IMR-90 (cell line): ENCODE results near the gene MFN1. TPM values are rescaled to one million over a fixed set of nuclear protein-coding genes. Genes with fewer than 3 reads are reported as not detected.

Experiments used
- ATAC-seq: fragments of 200-7000 bp; cut with Tn5 transposase; 2 replicates; pipeline ENCODE4 v1.9.1; 2020; ENCODE audit warnings: low read depth, mild to moderate bottlenecking, moderate library complexity
- BruUV-seq: library from RNA; stranded (reverse); fragments of 400-500 nt; replicated peaks from 2 replicates; lab custom pipeline; 2021; lab: Mats Ljungman, UMichigan
- CTCF ChIA-PET: fragments of 300-600 bp; formaldehyde crosslinking; extraction: SDS; loops from one replicate; lab custom pipeline; 2021; ENCODE audit warnings: antibody characterized with exemption; lab: Yijun Ruan, JAX
- POLR2A ChIA-PET: fragments of 300-600 bp; sonication (Branson Sonifier 250); formaldehyde crosslinking; loops from one replicate; lab custom pipeline; 2022; ENCODE audit warnings: antibody characterized with exemption; ENCODE audit not compliant: unreplicated experiment; lab: Charles Lee
- DNase-seq: peaks from one replicate; pipeline ENCODE4 v3.0.0; 2013
- H2AFZ ChIP-seq: replicated peaks from 2 replicates; pipeline ENCODE3; 2013; ENCODE audit warnings: low read length, mild to moderate bottlenecking; ENCODE audit not compliant: poor library complexity
- H2AK5ac ChIP-seq: 2 replicates; pipeline ENCODE4 v1.6.1; 2013; ENCODE audit warnings: low read depth, low read length, inconsistent platforms
- H2AK9ac ChIP-seq: replicated peaks from 2 replicates; pipeline ENCODE3; 2013; ENCODE audit warnings: mild to moderate bottlenecking, low read depth, low read length, moderate library complexity; ENCODE audit not compliant: poor library complexity
- H2BK120ac ChIP-seq: 2 replicates; pipeline ENCODE4 v1.6.1; 2013; ENCODE audit warnings: low read depth, low read length, inconsistent platforms
- H2BK15ac ChIP-seq: 3 replicates; pipeline ENCODE4 v1.6.1; 2013; ENCODE audit warnings: low read depth, low read length, inconsistent platforms
- H2BK20ac ChIP-seq: 2 replicates; pipeline ENCODE4 v1.6.1; 2013; ENCODE audit warnings: low read depth, mild to moderate bottlenecking, inconsistent platforms, low read length, moderate library complexity
- H2BK5ac ChIP-seq: 2 replicates; pipeline ENCODE4 v1.6.1; 2013; ENCODE audit warnings: mild to moderate bottlenecking, low read depth, low read length, inconsistent platforms; ENCODE audit not compliant: poor library complexity, severe bottlenecking
- H3K14ac ChIP-seq: replicated peaks from 2 replicates; pipeline ENCODE4 v1.6.1; 2013; ENCODE audit warnings: low read depth, low read length, inconsistent platforms
- H3K18ac ChIP-seq: 2 replicates; pipeline ENCODE4 v1.6.1; 2013; ENCODE audit warnings: low read depth, low read length, control low read depth
- H3K23ac ChIP-seq: 2 replicates; pipeline ENCODE4 v1.6.1; 2013; ENCODE audit warnings: low read depth, low read length, inconsistent platforms
- H3K27ac ChIP-seq: 2 replicates; pipeline ENCODE4 v1.5.1; 2013; ENCODE audit warnings: mild to moderate bottlenecking, control low read depth, low read length; ENCODE audit not compliant: insufficient read depth
- H3K27me3 ChIP-seq: 2 replicates; pipeline ENCODE4 v1.6.1; 2013; ENCODE audit warnings: low read length; ENCODE audit not compliant: control insufficient read depth, insufficient read depth
- H3K36me3 ChIP-seq: 2 replicates; pipeline ENCODE4 v1.6.1; 2013; ENCODE audit warnings: low read length, mixed read lengths; ENCODE audit not compliant: control insufficient read depth, insufficient read depth
- H3K4ac ChIP-seq: 2 replicates; pipeline ENCODE4 v1.6.1; 2013; ENCODE audit warnings: low read depth, low read length, inconsistent platforms
- H3K4me1 ChIP-seq: 2 replicates; pipeline ENCODE4 v1.6.1; 2013; ENCODE audit warnings: low read length, mixed read lengths; ENCODE audit not compliant: control insufficient read depth, insufficient read depth
- H3K4me2 ChIP-seq: 2 replicates; pipeline ENCODE4 v1.6.1; 2013; ENCODE audit warnings: low read depth, mild to moderate bottlenecking, control low read depth, low read length, moderate library complexity
- H3K4me3 ChIP-seq: 2 replicates; pipeline ENCODE4 v1.5.1; 2013; ENCODE audit warnings: low read depth, mild to moderate bottlenecking, control low read depth, low read length, moderate library complexity; ENCODE audit not compliant: insufficient read depth
- H3K56ac ChIP-seq: 2 replicates; pipeline ENCODE4 v1.6.1; 2013; ENCODE audit warnings: low read length, inconsistent platforms; ENCODE audit not compliant: insufficient read depth; ENCODE audit errors: extremely low read depth
- H3K79me1 ChIP-seq, 2 experiments: 2 replicates each; pipeline ENCODE4 v1.6.1; 2013; ENCODE audit warnings: low read length in 2 of 2, inconsistent platforms in 1 of 2, low read depth in 1 of 2
- H3K9ac ChIP-seq: 2 replicates; pipeline ENCODE4 v1.6.1; 2013; ENCODE audit warnings: low read depth, low read length, control low read depth
- H3K9me1 ChIP-seq: 2 replicates; pipeline ENCODE4 v1.6.1; 2013; ENCODE audit warnings: low read length, inconsistent platforms; ENCODE audit not compliant: insufficient read depth
- H3K9me3 ChIP-seq: 2 replicates; pipeline ENCODE4 v1.6.1; 2013; ENCODE audit warnings: low read length; ENCODE audit not compliant: control insufficient read depth, insufficient read depth
- H4K20me1 ChIP-seq: 2 replicates; pipeline ENCODE4 v1.6.1; 2013; ENCODE audit warnings: low read length, inconsistent platforms; ENCODE audit not compliant: insufficient read depth
- H4K5ac ChIP-seq: 2 replicates; pipeline ENCODE4 v1.6.1; 2013; ENCODE audit warnings: mild to moderate bottlenecking, low read depth, low read length, control low read depth
- H4K8ac ChIP-seq, 2 experiments: 2 replicates each; pipeline ENCODE4 v1.6.1; 2013; ENCODE audit warnings: low read depth in 2 of 2, low read length in 2 of 2, control low read depth in 1 of 2, inconsistent platforms in 1 of 2
- H4K91ac ChIP-seq: 2 replicates; pipeline ENCODE4 v1.6.1; 2013; ENCODE audit warnings: low read depth, low read length, inconsistent platforms; ENCODE audit not compliant: insufficient read depth
- BHLHE40 ChIP-seq: fragments of 150-350 bp; IDR thresholded peaks from 2 replicates; pipeline ENCODE4 v1.6.1; 2016; ENCODE audit warnings: mild to moderate bottlenecking, low read depth, low read length
- CEBPB ChIP-seq: IDR thresholded peaks from 2 replicates; pipeline ENCODE4 v1.6.1; 2012; ENCODE audit warnings: low read depth, low read length, improper control_type of control experiment
- CHD1 ChIP-seq: IDR thresholded peaks from 2 replicates; pipeline ENCODE4 v1.6.1; 2012; ENCODE audit warnings: low read depth, low read length, improper control_type of control experiment
- CTCF ChIP-seq: conservative IDR thresholded peaks from 2 replicates; pipeline ENCODE4 v1.5.1; 2012; ENCODE audit warnings: mild to moderate bottlenecking, low read depth, low read length, improper control_type of control experiment
- ELK1 ChIP-seq: fragments of 150-350 bp; IDR thresholded peaks from 2 replicates; pipeline ENCODE4 v1.6.1; 2016; ENCODE audit warnings: low read depth, mild to moderate bottlenecking, low read length, moderate library complexity, borderline replicate concordance
- FOS ChIP-seq: fragments of 150-350 bp; IDR thresholded peaks from 2 replicates; pipeline ENCODE4 v1.6.1; 2016; ENCODE audit warnings: low read depth, low read length
- MAFK ChIP-seq: IDR thresholded peaks from 2 replicates; pipeline ENCODE4 v1.6.1; 2012; ENCODE audit warnings: low read depth, low read length, improper control_type of control experiment
- MAZ ChIP-seq: IDR thresholded peaks from 2 replicates; pipeline ENCODE4 v1.6.1; 2012; ENCODE audit warnings: low read depth, mild to moderate bottlenecking, low read length, improper control_type of control experiment, moderate library complexity, borderline replicate concordance
- MXI1 ChIP-seq: IDR thresholded peaks from 2 replicates; pipeline ENCODE4 v1.6.1; 2012; ENCODE audit warnings: low read depth, mild to moderate bottlenecking, low read length, moderate library complexity, borderline replicate concordance
- NFE2L2 ChIP-seq: fragments of 150-350 bp; IDR thresholded peaks from 2 replicates; pipeline ENCODE4 v1.6.1; 2016; ENCODE audit warnings: low read depth, mild to moderate bottlenecking, low read length
- POLR2A ChIP-seq: IDR thresholded peaks from 2 replicates; pipeline ENCODE4 v1.6.1; 2012; ENCODE audit warnings: mild to moderate bottlenecking, low read depth, low read length
- RAD21 ChIP-seq: IDR thresholded peaks from 2 replicates; pipeline ENCODE4 v1.6.1; 2012; ENCODE audit warnings: low read length, improper control_type of control experiment
- RCOR1 ChIP-seq: IDR thresholded peaks from 2 replicates; pipeline ENCODE4 v1.6.1; 2012; ENCODE audit warnings: mild to moderate bottlenecking, low read length, improper control_type of control experiment; ENCODE audit not compliant: insufficient replicate concordance
- RFX5 ChIP-seq: IDR thresholded peaks from 2 replicates; pipeline ENCODE4 v1.8.0; 2012; ENCODE audit warnings: low read depth, mild to moderate bottlenecking, low read length, moderate library complexity
- SMC3 ChIP-seq: fragments of 150-350 bp; IDR thresholded peaks from 2 replicates; pipeline ENCODE4 v1.6.1; 2016; ENCODE audit warnings: low read depth, mild to moderate bottlenecking, antibody characterized with exemption, low read length, moderate library complexity
- USF2 ChIP-seq: fragments of 150-350 bp; IDR thresholded peaks from 2 replicates; pipeline ENCODE4 v1.6.1; 2017; ENCODE audit warnings: mild to moderate bottlenecking, antibody characterized with exemption, low read length, low read depth
- WGBS, 2 experiments: methylation state at CpG; one replicate each; pipeline versions ENCODE4 v1.1.5 to v1.1.7; 2013; ENCODE audit warnings: missing lambda C conversion rate in 2 of 2; ENCODE audit not compliant: insufficient read length in 1 of 2; ENCODE audit errors: extremely low coverage in 2 of 2; 5-methylcytosine and 5-hydroxymethylcytosine counted together
- dilution Hi-C: fragments of 300-500 bp; cut with HindIII; formaldehyde crosslinking; loops from one replicate; pipeline ENCODE4 v1.14.3; 2018; ENCODE audit warnings: low sequenced_read_pairs; ENCODE audit not compliant: unreplicated experiment
- in situ Hi-C: fragments of 300-500 bp; cut with MboI; formaldehyde crosslinking; loops from 3 replicates; pipeline ENCODE4 v1.14.3; 2019; ENCODE audit warnings: low sequenced_read_pairs, inconsistent platforms, mixed read lengths
- intact Hi-C: fragments of 100-400 bp; cut with micrococcal nuclease; formaldehyde crosslinking; loops from 2 replicates; pipeline ENCODE4 v1.10.0; 2022
- polyA plus RNA-seq, 3 experiments: library from polyadenylated mRNA; depleted of rRNA; stranded (reverse); fragments of >200 nt; gene quantifications; 2 replicates each; pipeline ENCODE4 v1.2.3, GENCODE V29; 2012; ENCODE audit warnings: low replicate concordance in 1 of 3
- total RNA-seq: library from RNA; depleted of rRNA; stranded (reverse); fragments of >200 nt; gene quantifications from 2 replicates; pipeline ENCODE4 v1.2.3, GENCODE V29; 2012

Gene MFN1
- total and polyA plus RNA-seq, 2 of the 4 experiments (the other 2 are of a cell fraction) = 23.6 to 40.3 TPM

GRCh38 chr3:179401561-179401960 is 54.1 kb downstream of the MFN1 start:
- intact Hi-C loops (no loop called here), in situ Hi-C loops (no loop called here), dilution Hi-C loops (no loop called here)
- peaks cover 3% of the 10 kb centered on the region for H3K4me1 ChIP-seq
- H2AK9ac ChIP-seq = no peak overlapping the region
- no peak overlapping the region; the same call in 1 of the 2 replicates for H3K23ac ChIP-seq
- no peak overlapping the region for H4K5ac ChIP-seq
- no peak overlapping the region for H4K91ac ChIP-seq
- no peak overlapping the region for H2BK5ac ChIP-seq
- no peak overlapping the region for H2BK20ac ChIP-seq
- H3K27ac ChIP-seq = no peak overlapping the region
- CTCF ChIA-PET = interaction anchor here (0.6 to 1.2 kb wide), 2 partner anchors 8 to 180 kb away, joined by 3 to 8 read pairs; no protein-coding TSS in a partner anchor
- POLR2A ChIA-PET = no interaction called here
- no peak overlapping the region for H3K56ac ChIP-seq
- H3K14ac ChIP-seq = no peak overlapping the region
- H3K9me3 ChIP-seq = no peaks in the 10 kb centered on the region
- peaks cover 25% of the 10 kb centered on the region for H3K36me3 ChIP-seq
- 80% methylated on average over 1 of the region's 3 CpGs; no CpG with 5 or more reads in 1 of the 2 experiments for WGBS, 2 experiments
- no peak overlapping the region for H2BK15ac ChIP-seq
- H3K4ac ChIP-seq = no peak overlapping the region
- ATAC-seq = no peak
- H3K27me3 ChIP-seq = no peaks in the 10 kb centered on the region
- H2BK120ac ChIP-seq = no peak overlapping the region
- no peak overlapping the region for H3K4me2 ChIP-seq
- no peaks in the 10 kb centered on the region for H4K20me1 ChIP-seq
- no TSS peak for BruUV-seq
- 0 out of 2 replicates have a peak, but pooled peaks cover 2% of the 10 kb centered on the region for H3K9me1 ChIP-seq
- DNase-seq = no peak
- H3K79me1 ChIP-seq = peaks cover 15 to 34% of the 10 kb centered on the region in 2 experiments
- TF ChIP-seq MAFK (no peak), SMC3 (no peak), BHLHE40 (no peak), CEBPB (no peak), ELK1 (no peak), MAZ (no peak), CHD1 (no peak), USF2 (no peak), RCOR1 (no peak), MXI1 (no peak), NFE2L2 (no peak), RAD21 (no peak), FOS (no peak), CTCF (no peak), POLR2A (no peak), RFX5 (no peak)
- H4K8ac ChIP-seq = no peak overlapping the region
- H3K9ac ChIP-seq = no peak overlapping the region
- no peak overlapping the region for H2AK5ac ChIP-seq
- H3K18ac ChIP-seq = no peak overlapping the region
- no peak overlapping the region for H2AFZ ChIP-seq
- H3K4me3 ChIP-seq = no peak overlapping the region
